Measurements from ENCODE around the gene RGMB. TPM values are rescaled to one million over a fixed set of nuclear protein-coding genes. Genes with fewer than 3 reads are reported as not detected.

Gene RGMB
- total and polyA plus RNA-seq, 3 experiments from 2014 or later = 2.1 to 5.2 (median 5.1) TPM

DNA sequence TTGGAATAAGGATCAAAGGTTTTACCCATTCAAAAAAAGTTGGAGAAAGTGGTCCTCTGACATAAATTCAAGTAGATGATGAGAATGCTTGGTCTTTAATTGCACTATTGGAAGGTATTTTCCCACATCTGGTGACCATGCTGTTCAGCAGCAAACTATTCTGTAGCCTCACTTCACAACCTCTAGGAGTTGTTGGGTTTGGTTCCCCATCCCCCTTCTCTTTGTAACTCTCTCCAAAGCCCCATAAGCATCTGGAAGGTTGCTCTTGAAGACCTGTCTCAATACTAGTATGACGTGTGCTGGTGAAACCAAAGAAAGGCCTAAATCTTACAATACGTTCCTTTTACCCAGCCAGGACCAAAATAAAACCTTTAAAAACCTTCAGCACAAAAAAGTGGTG is 8.5 kb downstream of the RGMB start:
- POLR2A ChIA-PET = no interaction called here
- peaks cover 0 to 7% (median 2%) of the 10 kb centered on the region in 3 donors for H3K36me3 Mint-ChIP-seq

DNA sequence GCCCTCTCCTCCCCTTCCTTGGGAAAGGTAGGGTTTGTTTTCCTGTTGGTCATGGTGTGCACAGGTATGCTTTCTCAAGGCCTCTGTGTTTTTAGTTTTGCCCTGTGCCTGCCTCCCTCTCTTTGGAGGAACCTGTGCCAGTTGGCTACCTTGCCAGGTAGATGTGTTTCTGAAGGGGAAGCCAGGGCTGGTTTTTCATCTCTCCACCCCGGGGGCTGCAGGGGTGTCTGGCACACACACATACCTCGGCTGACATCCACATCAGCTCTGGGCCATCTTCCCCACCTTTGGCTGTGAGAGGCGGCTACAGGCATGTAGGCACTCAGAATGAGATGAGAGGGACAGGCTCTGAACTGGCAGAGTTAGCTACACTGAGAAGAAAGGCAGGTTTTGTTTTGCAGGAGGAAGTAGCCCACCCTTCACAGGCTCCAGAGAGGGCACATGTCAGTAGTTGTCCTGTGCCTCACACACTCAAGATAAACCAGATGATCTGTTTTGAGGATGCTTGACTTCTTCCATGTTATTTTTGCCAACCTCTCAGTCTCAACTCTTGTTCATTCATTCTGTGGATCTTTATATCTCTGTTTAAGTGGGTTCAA is 9.7 kb downstream of the RGMB start:
- H3K9me3 Mint-ChIP-seq = no peaks in the 10 kb centered on the region
- CTCF ChIA-PET = interaction anchor here (1.3 to 1.4 kb wide), 4 partner anchors 10 to 14 kb away, joined by 3 to 4 read pairs (median 4); partner anchors contain the start of gene RGMB
- Histone ChIP-seq H3K9me3 (ENCODE audit: low read length) (no peaks in the 10 kb centered on the region), H3K27ac (ENCODE audit: low read depth, low read length) (no peak overlapping the region), H3K36me3 (ENCODE audit: insufficient read depth, low read length) (no peaks in the 10 kb centered on the region), H3K27me3 (ENCODE audit: insufficient read depth, low read length, poor library complexity, severe bottlenecking) (no peaks in the 10 kb centered on the region), H3K4me3 (ENCODE audit: low read length) (no peak overlapping the region), H3K4me1 (ENCODE audit: insufficient read depth, low read length) (no peaks in the 10 kb centered on the region)
- no peak overlapping the region for H3K27ac Mint-ChIP-seq
- DNase-seq = no peak
- no peak overlapping the region for H3K4me3 Mint-ChIP-seq
- peaks cover 0 to 7% of the 10 kb centered on the region in 2 donors for H3K27me3 Mint-ChIP-seq
- POLR2A ChIA-PET = no interaction called here
- H3K36me3 Mint-ChIP-seq = peaks cover 0 to 8% (median 2%) of the 10 kb centered on the region in 3 donors
- peaks cover 2 to 29% (median 14%) of the 10 kb centered on the region in 3 donors for H3K4me1 Mint-ChIP-seq

More for the DNA sequence above, 8.5 kb downstream of the RGMB start:
- H3K27ac ChIP-seq (ENCODE audit: low read depth, low read length) = no peak overlapping the region
- no peaks in the 10 kb centered on the region for H3K9me3 ChIP-seq (ENCODE audit: low read length)
- no peak overlapping the region for H3K27ac Mint-ChIP-seq
- H3K4me1 ChIP-seq (ENCODE audit: insufficient read depth, low read length) = no peaks in the 10 kb centered on the region
- H3K36me3 ChIP-seq (ENCODE audit: insufficient read depth, low read length) = no peaks in the 10 kb centered on the region
- no peaks in the 10 kb centered on the region for H3K9me3 Mint-ChIP-seq
- CTCF ChIA-PET = interaction anchor here (0.6 to 1.9 kb wide), 4 partner anchors 9 to 99 kb away, joined by 4 read pairs; partner anchors contain the start of gene RGMB
- no peak for DNase-seq
- no peak overlapping the region for H3K4me3 ChIP-seq (ENCODE audit: low read length)
- peaks cover 9 to 17% of the 10 kb centered on the region in 2 donors for H3K27me3 Mint-ChIP-seq
- H3K4me1 Mint-ChIP-seq = peaks cover 2 to 33% (median 20%) of the 10 kb centered on the region in 3 donors
- no peaks in the 10 kb centered on the region for H3K27me3 ChIP-seq (ENCODE audit: insufficient read depth, low read length, poor library complexity, severe bottlenecking)
- no peak overlapping the region for H3K4me3 Mint-ChIP-seq

DNA sequence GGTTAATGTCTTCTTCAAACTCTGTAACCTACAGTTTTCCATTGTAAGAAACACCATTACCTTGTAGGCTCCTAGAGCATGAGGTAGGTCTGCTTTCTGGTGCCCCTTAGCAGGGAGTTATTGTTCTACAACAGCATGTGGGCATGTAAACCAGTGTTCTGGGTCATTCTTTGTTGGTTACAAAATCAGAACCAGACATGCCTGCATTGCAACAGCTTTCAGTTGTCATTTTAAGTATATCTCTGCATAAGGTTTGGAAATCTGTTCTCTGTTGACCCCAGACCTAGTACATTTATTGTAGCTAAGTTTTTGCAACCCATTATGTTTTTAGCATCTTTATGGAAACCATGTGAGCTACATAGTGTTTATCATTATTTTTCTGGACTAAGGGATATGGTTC is 10.9 kb downstream of the RGMB start:
- no peak overlapping the region for H3K27ac Mint-ChIP-seq
- POLR2A ChIA-PET = no interaction called here
- peaks cover 2 to 29% (median 14%) of the 10 kb centered on the region in 3 donors for H3K4me1 Mint-ChIP-seq
- no peak for DNase-seq
- no peaks in the 10 kb centered on the region for H3K27me3 ChIP-seq (ENCODE audit: insufficient read depth, low read length, poor library complexity, severe bottlenecking)
- no peak overlapping the region for H3K4me3 ChIP-seq (ENCODE audit: low read length)
- H3K9me3 Mint-ChIP-seq = no peaks in the 10 kb centered on the region
- H3K36me3 ChIP-seq (ENCODE audit: insufficient read depth, low read length) = no peaks in the 10 kb centered on the region
- H3K27me3 Mint-ChIP-seq = peaks cover 0 to 4% of the 10 kb centered on the region in 2 donors
- H3K36me3 Mint-ChIP-seq = peaks cover 0 to 8% (median 2%) of the 10 kb centered on the region in 3 donors
- H3K4me3 Mint-ChIP-seq = no peak overlapping the region
- no peaks in the 10 kb centered on the region for H3K4me1 ChIP-seq (ENCODE audit: insufficient read depth, low read length)
- no peaks in the 10 kb centered on the region for H3K9me3 ChIP-seq (ENCODE audit: low read length)
- CTCF ChIA-PET = no interaction called here
- H3K27ac ChIP-seq (ENCODE audit: low read depth, low read length) = no peak overlapping the region

- no peak overlapping the region for H3K4me3 ChIP-seq (ENCODE audit: low read length)
- no peaks in the 10 kb centered on the region for H3K36me3 ChIP-seq (ENCODE audit: insufficient read depth, low read length)
- H3K27me3 Mint-ChIP-seq = peaks cover 0 to 6% of the 10 kb centered on the region in 2 donors
- H3K9me3 Mint-ChIP-seq = no peaks in the 10 kb centered on the region
- H3K27me3 ChIP-seq (ENCODE audit: insufficient read depth, low read length, poor library complexity, severe bottlenecking) = no peaks in the 10 kb centered on the region
- H3K27ac ChIP-seq (ENCODE audit: low read depth, low read length) = no peak overlapping the region
- ChIA-PET CTCF (interaction anchor here (6.0 kb wide), 1 partner anchor 15 kb away, joined by 29 read pairs; no protein-coding TSS in a partner anchor), POLR2A (no interaction called here)
- H3K4me1 Mint-ChIP-seq = peaks cover 2 to 29% (median 14%) of the 10 kb centered on the region in 3 donors
- H3K36me3 Mint-ChIP-seq = peaks cover 0 to 5% (median 0%) of the 10 kb centered on the region in 3 donors
- no peaks in the 10 kb centered on the region for H3K9me3 ChIP-seq (ENCODE audit: low read length)
- H3K4me1 ChIP-seq (ENCODE audit: insufficient read depth, low read length) = no peaks in the 10 kb centered on the region
- no peak overlapping the region for H3K4me3 Mint-ChIP-seq
- DNase-seq = no peak
- H3K27ac Mint-ChIP-seq = peak overlapping the region in 1 of 8 donors; percentile 35
These were observed 11.8 kb downstream of the RGMB start for GRCh38 chr5:98785244-98785643.

DNA sequence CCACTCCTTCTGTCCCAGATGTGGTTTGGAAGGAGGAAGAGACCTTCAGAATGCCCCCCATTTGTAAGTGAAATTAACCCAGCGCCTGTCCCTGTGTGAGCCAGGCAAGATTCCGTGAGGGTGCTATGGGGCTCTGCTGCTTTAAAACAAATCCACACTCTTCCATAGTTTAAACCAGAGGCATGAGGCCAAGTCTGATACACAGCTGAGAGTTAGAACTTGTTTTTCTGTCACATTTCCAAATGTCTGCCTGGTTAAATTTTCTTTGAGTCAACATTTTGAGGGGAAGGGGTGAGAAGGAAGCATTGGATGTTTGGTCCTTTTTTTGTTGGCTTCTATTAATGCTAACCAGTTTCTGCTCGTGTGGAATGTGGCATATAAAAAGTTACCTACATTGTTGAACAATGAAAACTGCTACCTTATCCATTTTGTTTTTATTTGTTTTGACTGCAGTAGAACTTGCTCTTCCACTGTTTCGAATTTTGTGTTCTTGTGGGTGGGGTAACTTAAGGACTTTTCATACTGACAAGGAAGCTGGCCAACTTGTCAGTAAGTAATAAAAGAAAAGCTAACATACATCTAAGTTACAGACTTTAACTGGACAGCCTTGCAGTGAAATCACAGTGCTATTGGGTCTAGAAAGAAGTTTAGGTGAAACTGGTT is 12.9 kb downstream of the RGMB start:
- no peak for DNase-seq
- no peaks in the 10 kb centered on the region for H3K9me3 Mint-ChIP-seq
- Histone ChIP-seq H3K36me3 (ENCODE audit: insufficient read depth, low read length) (no peaks in the 10 kb centered on the region), H3K4me1 (ENCODE audit: insufficient read depth, low read length) (no peaks in the 10 kb centered on the region), H3K27me3 (ENCODE audit: insufficient read depth, low read length, poor library complexity, severe bottlenecking) (no peaks in the 10 kb centered on the region), H3K4me3 (ENCODE audit: low read length) (no peak overlapping the region), H3K27ac (ENCODE audit: low read depth, low read length) (no peak overlapping the region), H3K9me3 (ENCODE audit: low read length) (no peaks in the 10 kb centered on the region)
- ChIA-PET POLR2A (no interaction called here), CTCF (interaction anchor here (1.2 to 6.0 kb wide), 2 partner anchors 10 to 16 kb away, joined by 3 to 29 read pairs; no protein-coding TSS in a partner anchor)
- peak overlapping the region in 2 of 8 donors; percentile 23 to 42 for H3K27ac Mint-ChIP-seq
- H3K27me3 Mint-ChIP-seq = peaks cover 0 to 6% of the 10 kb centered on the region in 2 donors
- H3K36me3 Mint-ChIP-seq = peaks cover 0 to 2% (median 0%) of the 10 kb centered on the region in 3 donors
- H3K4me3 Mint-ChIP-seq = no peak overlapping the region
- H3K4me1 Mint-ChIP-seq = peaks cover 2 to 29% (median 14%) of the 10 kb centered on the region in 3 donors

- Mint-ChIP-seq H3K27me3 (peaks cover 0 to 6% of the 10 kb centered on the region in 2 donors), H3K4me1 (peaks cover 2 to 29% (median 14%) of the 10 kb centered on the region in 3 donors), H3K36me3 (peaks cover 0 to 2% (median 0%) of the 10 kb centered on the region in 3 donors), H3K27ac (no peak overlapping the region), H3K4me3 (no peak overlapping the region), H3K9me3 (no peaks in the 10 kb centered on the region)
- Histone ChIP-seq H3K4me1 (ENCODE audit: insufficient read depth, low read length) (no peaks in the 10 kb centered on the region), H3K9me3 (ENCODE audit: low read length) (no peaks in the 10 kb centered on the region), H3K4me3 (ENCODE audit: low read length) (no peak overlapping the region), H3K27me3 (ENCODE audit: insufficient read depth, low read length, poor library complexity, severe bottlenecking) (no peaks in the 10 kb centered on the region), H3K27ac (ENCODE audit: low read depth, low read length) (no peak overlapping the region), H3K36me3 (ENCODE audit: insufficient read depth, low read length) (no peaks in the 10 kb centered on the region)
- CTCF ChIA-PET = interaction anchor here (0.8 to 6.0 kb wide), 4 partner anchors 9 to 1556 kb away, joined by 3 to 29 read pairs (median 3); no protein-coding TSS in a partner anchor
- POLR2A ChIA-PET = no interaction called here
- no peak for DNase-seq
These were observed 13.8 kb downstream of the RGMB start for GRCh38 chr5:98787131-98787719.

DNA sequence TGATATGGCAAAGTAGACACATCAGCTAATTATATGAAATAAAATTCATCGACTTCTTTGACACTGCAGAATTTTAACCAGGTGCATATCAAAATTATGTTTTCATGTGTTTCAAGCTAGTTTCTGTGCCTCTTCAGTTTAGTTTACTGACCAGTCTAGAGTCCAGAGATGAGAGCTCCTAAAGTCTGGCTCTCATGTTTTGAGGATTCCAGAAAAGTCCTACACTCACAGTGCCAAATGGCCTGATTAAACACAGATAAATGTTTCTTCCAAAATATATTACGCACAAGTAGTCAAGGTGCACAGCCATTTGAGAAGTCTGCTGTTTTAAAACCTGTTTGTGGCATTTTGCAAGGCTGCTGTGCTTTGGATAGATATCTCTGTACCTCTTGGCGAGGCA is 15.6 kb downstream of the RGMB start:
- CTCF ChIA-PET = interaction anchor here (6.0 kb wide), 1 partner anchor 19 kb away, joined by 29 read pairs; no protein-coding TSS in a partner anchor
- peaks cover 2 to 25% (median 14%) of the 10 kb centered on the region in 3 donors for H3K4me1 Mint-ChIP-seq
- H3K36me3 ChIP-seq (ENCODE audit: insufficient read depth, low read length) = no peaks in the 10 kb centered on the region
- H3K27me3 Mint-ChIP-seq = peaks cover 0 to 3% of the 10 kb centered on the region in 2 donors
- POLR2A ChIA-PET = no interaction called here
- H3K36me3 Mint-ChIP-seq = peaks cover 0 to 10% (median 0%) of the 10 kb centered on the region in 3 donors
- H3K4me3 Mint-ChIP-seq = no peak overlapping the region
- H3K4me3 ChIP-seq (ENCODE audit: low read length) = no peak overlapping the region
- H3K27ac ChIP-seq (ENCODE audit: low read depth, low read length) = no peak overlapping the region
- DNase-seq = no peak
- H3K4me1 ChIP-seq (ENCODE audit: insufficient read depth, low read length) = no peaks in the 10 kb centered on the region
- no peaks in the 10 kb centered on the region for H3K9me3 ChIP-seq (ENCODE audit: low read length)
- no peaks in the 10 kb centered on the region for H3K27me3 ChIP-seq (ENCODE audit: insufficient read depth, low read length, poor library complexity, severe bottlenecking)
- no peaks in the 10 kb centered on the region for H3K9me3 Mint-ChIP-seq
- H3K27ac Mint-ChIP-seq = no peak overlapping the region

Measured in CD8-positive, alpha-beta memory T cell (primary cell).